ENCODE results near the gene CCNK. TPM values are rescaled to one million over a fixed set of nuclear protein-coding genes. Genes with fewer than 3 reads are reported as not detected.

The CCNK gene
- total RNA-seq, 1 experiment from 2014 or later = 80.1 TPM

- Histone ChIP-seq H3K4me2 (ENCODE audit: insufficient read depth, insufficient read length, low read length) (no peak overlapping the region), H4K8ac (replicated peaks; ENCODE audit: insufficient read length, low read depth, low read length) (no peak overlapping the region), H2BK20ac (ENCODE audit: low read depth, low read length, poor library complexity, severe bottlenecking) (no peak overlapping the region), H2BK5ac (ENCODE audit: insufficient read length, low read length) (no peak overlapping the region), H2BK15ac (ENCODE audit: low read depth, low read length) (no peak overlapping the region), H3K4ac (ENCODE audit: low read depth, low read length) (no peak overlapping the region), H3K23ac (ENCODE audit: insufficient read length, low read depth, low read length) (no peak overlapping the region), H2BK12ac (ENCODE audit: insufficient read length, low read depth, low read length) (no peak overlapping the region), H2BK120ac (ENCODE audit: low read depth, low read length, poor library complexity, severe bottlenecking) (no peak overlapping the region), H3K79me1 (ENCODE audit: insufficient read depth, low read depth, low read length, poor library complexity, severe bottlenecking) (no peaks in the 10 kb centered on the region), H3K23me2 (ENCODE audit: insufficient read length, low read depth, low read length, poor library complexity, severe bottlenecking) (no peaks in the 10 kb centered on the region), H3K56ac (ENCODE audit: insufficient read length, low read depth, low read length) (no peak overlapping the region), H2AK5ac (ENCODE audit: insufficient read length, low read length) (no peak overlapping the region), H3K27ac (ENCODE audit: insufficient read length, low read depth, low read length) (no peak overlapping the region), H3T11ph (ENCODE audit: low read length) (no peak overlapping the region), H4K91ac (ENCODE audit: insufficient read length, low read depth, low read length) (no peak overlapping the region), H2AFZ (ENCODE audit: low read length) (no peak overlapping the region), H3K4me1 (ENCODE audit: insufficient read depth, low read length) (no peaks in the 10 kb centered on the region), H3K79me2 (ENCODE audit: insufficient read depth, low read length) (no peaks in the 10 kb centered on the region), H3K14ac (ENCODE audit: insufficient read depth, low read length) (no peak overlapping the region), H3K9ac (ENCODE audit: extremely low read depth, insufficient read length, low read length) (no peak overlapping the region), H3K27me3 (ENCODE audit: insufficient read depth, low read length) (no peaks in the 10 kb centered on the region), H3K18ac (ENCODE audit: insufficient read length, low read depth, low read length) (no peak overlapping the region), H4K20me1 (ENCODE audit: control insufficient read depth, insufficient read depth, insufficient read length) (no peaks in the 10 kb centered on the region), H3K9me3 (ENCODE audit: control insufficient read depth, low read depth, low read length) (no peaks in the 10 kb centered on the region), H4K5ac (ENCODE audit: insufficient read length, low read depth, low read length) (no peak overlapping the region)
- Mint-ChIP-seq H3K36me3 (ENCODE audit: insufficient read depth in 1 of 3, low read depth in 3 of 3) (peaks cover 11 to 29% (median 24%) of the 10 kb centered on the region in 3 experiments), H3K4me1 (peaks cover 5 to 6% of the 10 kb centered on the region in 2 experiments), H3K9me3 (no peaks in the 10 kb centered on the region), H3K27ac (peak overlapping the region in 2 of 3 experiments; percentile 31 to 49; a peak in 3 of 7 replicates), H3K4me3 (no peak overlapping the region), H3K27me3 (ENCODE audit: low read depth) (no peaks in the 10 kb centered on the region)
- DNase-seq = peak; percentile 63
- no CpG with 5 or more reads among the region's 11 CpGs for WGBS (ENCODE audit: extremely low coverage, insufficient read length, low lambda C conversion rate)
- TF ChIP-seq CTCF (conservative IDR thresholded peaks at IDR 0.05) = peak; percentile 63
These were observed 39.9 kb upstream of the CCNK start for GRCh38 chr14:99441157-99441870.
